Measurements from ENCODE around the gene GRIK3. TPM values are rescaled to one million over a fixed set of nuclear protein-coding genes. Genes with fewer than 3 reads are reported as not detected.

Gene GRIK3
- total RNA-seq, 1 donor from 2014 or later = not detected

GRCh38 chr1:36863061-36863460, 171.3 kb downstream of the GRIK3 start:
- H3K27me3 Mint-ChIP-seq (ENCODE audit: unreplicated experiment) = no peaks in the 10 kb centered on the region

GRCh38 chr1:36861375-36861774, 172.9 kb downstream of the GRIK3 start:
- H3K9me3 Mint-ChIP-seq (ENCODE audit: unreplicated experiment) = no peaks in the 10 kb centered on the region
- H3K36me3 Mint-ChIP-seq (ENCODE audit: unreplicated experiment) = no peaks in the 10 kb centered on the region
- no peak overlapping the region for H3K4me3 Mint-ChIP-seq (ENCODE audit: unreplicated experiment)
- H3K4me1 Mint-ChIP-seq (ENCODE audit: unreplicated experiment) = no peaks in the 10 kb centered on the region
- no peak for DNase-seq (ENCODE audit: extremely low spot score, unreplicated experiment)
- H3K27ac Mint-ChIP-seq (ENCODE audit: unreplicated experiment) = no peak overlapping the region
- TF ChIP-seq, protein P1, sequence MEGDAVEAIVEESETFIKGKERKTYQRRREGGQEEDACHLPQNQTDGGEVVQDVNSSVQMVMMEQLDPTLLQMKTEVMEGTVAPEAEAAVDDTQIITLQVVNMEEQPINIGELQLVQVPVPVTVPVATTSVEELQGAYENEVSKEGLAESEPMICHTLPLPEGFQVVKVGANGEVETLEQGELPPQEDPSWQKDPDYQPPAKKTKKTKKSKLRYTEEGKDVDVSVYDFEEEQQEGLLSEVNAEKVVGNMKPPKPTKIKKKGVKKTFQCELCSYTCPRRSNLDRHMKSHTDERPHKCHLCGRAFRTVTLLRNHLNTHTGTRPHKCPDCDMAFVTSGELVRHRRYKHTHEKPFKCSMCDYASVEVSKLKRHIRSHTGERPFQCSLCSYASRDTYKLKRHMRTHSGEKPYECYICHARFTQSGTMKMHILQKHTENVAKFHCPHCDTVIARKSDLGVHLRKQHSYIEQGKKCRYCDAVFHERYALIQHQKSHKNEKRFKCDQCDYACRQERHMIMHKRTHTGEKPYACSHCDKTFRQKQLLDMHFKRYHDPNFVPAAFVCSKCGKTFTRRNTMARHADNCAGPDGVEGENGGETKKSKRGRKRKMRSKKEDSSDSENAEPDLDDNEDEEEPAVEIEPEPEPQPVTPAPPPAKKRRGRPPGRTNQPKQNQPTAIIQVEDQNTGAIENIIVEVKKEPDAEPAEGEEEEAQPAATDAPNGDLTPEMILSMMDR (IDR thresholded peaks at IDR 0.05) = no peak
- H3K27me3 Mint-ChIP-seq (ENCODE audit: unreplicated experiment) = no peaks in the 10 kb centered on the region

More at GRCh38 chr1:36863061-36863460, 171.3 kb downstream of the GRIK3 start:
- Mint-ChIP-seq H3K9me3 (ENCODE audit: unreplicated experiment) (no peaks in the 10 kb centered on the region), H3K4me3 (ENCODE audit: unreplicated experiment) (no peak overlapping the region), H3K36me3 (ENCODE audit: unreplicated experiment) (no peaks in the 10 kb centered on the region), H3K4me1 (ENCODE audit: unreplicated experiment) (no peaks in the 10 kb centered on the region), H3K27ac (ENCODE audit: unreplicated experiment) (no peak overlapping the region)
- TF ChIP-seq, protein P1 (IDR thresholded peaks at IDR 0.05) = no peak
- DNase-seq (ENCODE audit: extremely low spot score, unreplicated experiment) = no peak

DNA sequence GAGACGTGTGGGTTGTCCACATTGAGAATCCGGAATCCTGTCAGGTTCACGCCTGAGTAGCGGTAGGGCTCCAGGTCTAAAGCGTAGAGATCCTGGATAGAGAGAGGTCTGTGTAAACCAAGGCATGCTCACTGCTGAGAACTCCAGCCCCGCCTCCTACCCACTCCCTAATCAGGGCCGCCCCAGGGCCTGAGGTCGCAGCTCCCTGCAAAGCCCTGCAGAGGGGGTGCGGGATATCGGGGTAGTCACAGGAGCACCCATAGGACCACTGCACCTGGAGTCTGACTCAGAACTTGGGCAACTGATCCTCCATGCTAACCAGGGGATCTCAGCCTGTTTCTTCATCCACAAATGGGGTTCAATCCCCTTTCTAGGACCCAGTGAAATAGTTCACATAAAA, 174.4 kb downstream of the GRIK3 start:
- Mint-ChIP-seq H3K9me3 (ENCODE audit: unreplicated experiment) (no peaks in the 10 kb centered on the region), H3K4me1 (ENCODE audit: unreplicated experiment) (no peaks in the 10 kb centered on the region), H3K27me3 (ENCODE audit: unreplicated experiment) (no peaks in the 10 kb centered on the region), H3K4me3 (ENCODE audit: unreplicated experiment) (no peak overlapping the region), H3K36me3 (ENCODE audit: unreplicated experiment) (no peaks in the 10 kb centered on the region), H3K27ac (ENCODE audit: unreplicated experiment) (no peak overlapping the region)
- TF ChIP-seq, protein P1 (IDR thresholded peaks at IDR 0.05) = no peak
- no peak for DNase-seq (ENCODE audit: extremely low spot score, unreplicated experiment)

DNA sequence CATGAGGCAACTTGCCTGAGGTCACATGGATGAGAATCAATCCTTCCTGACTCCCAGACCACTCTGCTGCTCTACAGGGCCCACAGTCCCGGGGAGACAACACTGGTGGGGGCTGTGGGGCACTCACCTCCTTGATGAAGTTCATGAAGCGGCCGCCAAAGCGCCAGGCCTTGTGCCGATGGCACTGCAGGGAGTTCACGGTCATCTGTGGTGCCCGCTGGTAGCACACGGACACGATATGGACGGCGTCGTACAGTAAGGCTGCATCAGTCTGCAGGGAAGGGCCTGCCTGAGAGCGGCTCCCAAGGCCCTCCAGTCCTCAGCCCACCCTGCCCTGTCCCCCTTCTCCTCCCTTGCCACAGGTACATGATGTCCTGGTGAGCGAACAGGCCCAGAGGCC, 175.3 kb downstream of the GRIK3 start:
- TF ChIP-seq, protein P1 (IDR thresholded peaks at IDR 0.05) = no peak
- Mint-ChIP-seq H3K27ac (ENCODE audit: unreplicated experiment) (no peak overlapping the region), H3K9me3 (ENCODE audit: unreplicated experiment) (no peaks in the 10 kb centered on the region), H3K4me1 (ENCODE audit: unreplicated experiment) (no peaks in the 10 kb centered on the region), H3K4me3 (ENCODE audit: unreplicated experiment) (no peak overlapping the region), H3K36me3 (ENCODE audit: unreplicated experiment) (no peaks in the 10 kb centered on the region), H3K27me3 (ENCODE audit: unreplicated experiment) (no peaks in the 10 kb centered on the region)
- no peak for DNase-seq (ENCODE audit: extremely low spot score, unreplicated experiment)

DNA sequence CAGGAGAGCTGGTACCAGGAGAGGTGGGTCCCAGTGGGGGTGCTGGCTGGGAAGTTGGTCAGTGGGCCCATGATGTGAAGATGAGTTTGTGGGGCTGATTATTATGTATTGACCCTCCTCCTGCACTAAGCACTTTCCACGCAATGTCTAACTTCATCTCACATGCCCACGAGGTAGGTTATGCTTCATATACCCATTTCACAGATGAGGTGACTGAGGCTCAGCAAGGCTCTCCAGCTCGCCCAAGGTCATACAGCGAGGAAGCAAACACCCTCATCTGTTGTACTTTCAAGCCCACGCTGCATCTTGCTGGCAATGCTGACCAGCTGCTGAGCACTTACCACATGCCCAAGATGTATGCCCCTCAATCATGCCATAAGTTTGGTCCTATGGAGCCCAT, 175.8 kb downstream of the GRIK3 start:
- TF ChIP-seq, protein P1 (IDR thresholded peaks at IDR 0.05) = no peak
- no peak for DNase-seq (ENCODE audit: extremely low spot score, unreplicated experiment)
- Mint-ChIP-seq H3K4me3 (ENCODE audit: unreplicated experiment) (no peak overlapping the region), H3K9me3 (ENCODE audit: unreplicated experiment) (no peaks in the 10 kb centered on the region), H3K36me3 (ENCODE audit: unreplicated experiment) (no peaks in the 10 kb centered on the region), H3K27ac (ENCODE audit: unreplicated experiment) (no peak overlapping the region), H3K4me1 (ENCODE audit: unreplicated experiment) (no peaks in the 10 kb centered on the region), H3K27me3 (ENCODE audit: unreplicated experiment) (no peaks in the 10 kb centered on the region)
